CD14-positive monocyte (primary cell): ENCODE measurements around the gene TRIM25. TPM values are rescaled to one million over a fixed set of nuclear protein-coding genes. Genes with fewer than 3 reads are reported as not detected.

Source experiments
- DNase-seq, 3 donors: peaks; one replicate each; pipeline ENCODE4 v3.0.0-alpha.2; 2011 to 2022
- H2AFZ ChIP-seq: 2 replicates; pipeline ENCODE4 v1.6.0; 2012; ENCODE audit warnings: mild to moderate bottlenecking, low read depth, low read length, inconsistent platforms; ENCODE audit not compliant: insufficient read depth, poor library complexity, severe bottlenecking
- H3K27ac ChIP-seq, 2 donors: 1 replicate in 1 of 2; 2 replicates in 1 of 2; pipeline ENCODE4 v1.5.1; 2012 to 2013; ENCODE audit warnings: low read length in 2 of 2, control low read depth in 1 of 2, inconsistent platforms in 1 of 2, low read depth in 1 of 2, mild to moderate bottlenecking in 1 of 2
- H3K27me3 ChIP-seq, 2 donors: one replicate each; pipeline versions ENCODE4 v1.6.0 to v1.6.1; 2011 to 2013; ENCODE audit warnings: low read length in 2 of 2; ENCODE audit not compliant: control insufficient read depth in 2 of 2, insufficient read depth in 2 of 2
- H3K36me3 ChIP-seq, 2 donors: replicated peaks in 1 of 2; 1 replicate in 1 of 2; 2 replicates in 1 of 2; pipeline versions ENCODE4 v1.5.1 to v1.6.1; 2012 to 2013; ENCODE audit warnings: low read length in 2 of 2, control low read depth in 1 of 2, inconsistent platforms in 1 of 2, mild to moderate bottlenecking in 1 of 2; ENCODE audit not compliant: insufficient read depth in 2 of 2, control insufficient read depth in 1 of 2
- H3K4me1 ChIP-seq, 2 donors: 1 replicate in 1 of 2; 2 replicates in 1 of 2; pipeline versions ENCODE4 v1.5.1 to v1.6.1; 2012 to 2013; ENCODE audit warnings: low read length in 2 of 2, control low read depth in 1 of 2, inconsistent platforms in 1 of 2, mild to moderate bottlenecking in 1 of 2, moderate library complexity in 1 of 2; ENCODE audit not compliant: insufficient read depth in 2 of 2, control insufficient read depth in 1 of 2
- H3K4me2 ChIP-seq: replicated peaks from 2 replicates; pipeline ENCODE3; 2012; ENCODE audit warnings: low read length, moderate library complexity, mild to moderate bottlenecking; ENCODE audit not compliant: poor library complexity, severe bottlenecking; ENCODE audit errors: extremely low read depth
- H3K4me3 ChIP-seq, 3 experiments: fragments of 200-600 bp in 1 of 3; sonication (generic) in 1 of 3; replicated peaks in 1 of 3; 1 replicate in 2 of 3; 2 replicates in 1 of 3; pipeline ENCODE4 v1.5.1; 2011 to 2013; ENCODE audit warnings: low read length in 3 of 3, mild to moderate bottlenecking in 3 of 3, control low read depth in 2 of 3, low read depth in 2 of 3, inconsistent platforms in 1 of 3, moderate library complexity in 1 of 3
- H3K79me2 ChIP-seq: 2 replicates; pipeline ENCODE4 v1.6.0; 2012; ENCODE audit warnings: mild to moderate bottlenecking, control low read depth, inconsistent platforms, low read length, moderate library complexity; ENCODE audit not compliant: insufficient read depth
- H3K9ac ChIP-seq: 2 replicates; pipeline ENCODE4 v1.6.0; 2017; ENCODE audit warnings: low read length, mild to moderate bottlenecking; ENCODE audit not compliant: insufficient read depth, poor library complexity, severe bottlenecking
- H3K9me3 ChIP-seq, 2 donors: replicated peaks in 1 of 2; 1 replicate in 1 of 2; 2 replicates in 1 of 2; pipeline versions ENCODE4 v1.5.1 to v1.6.1; 2012 to 2013; ENCODE audit warnings: low read length in 2 of 2, control low read depth in 1 of 2; ENCODE audit not compliant: control insufficient read depth in 1 of 2, insufficient read depth in 1 of 2
- H4K20me1 ChIP-seq: 2 replicates; pipeline ENCODE4 v1.6.0; 2012; ENCODE audit warnings: mild to moderate bottlenecking, low read length, control low read depth, moderate library complexity; ENCODE audit not compliant: insufficient read depth
- H3K27ac Mint-ChIP-seq, 7 donors: one replicate each; pipeline ENCODE4 v1.8.0; 2020; ENCODE audit warnings: mild to moderate bottlenecking in 7 of 7, mixed read lengths in 7 of 7, moderate library complexity in 6 of 7, inconsistent platforms in 2 of 7
- H3K27me3 Mint-ChIP-seq, 3 donors: one replicate each; pipeline ENCODE4 v1.8.0; 2021 to 2022; ENCODE audit warnings: low read depth in 3 of 3, mild to moderate bottlenecking in 3 of 3, mixed read lengths in 3 of 3, moderate library complexity in 3 of 3, inconsistent platforms in 1 of 3
- H3K36me3 Mint-ChIP-seq, 2 donors: one replicate each; pipeline ENCODE4 v1.8.0; 2020; ENCODE audit warnings: mixed read lengths in 2 of 2, inconsistent platforms in 1 of 2, mild to moderate bottlenecking in 1 of 2
- H3K4me1 Mint-ChIP-seq: one replicate; pipeline ENCODE4 v1.8.0; 2020; ENCODE audit warnings: mild to moderate bottlenecking, mixed read lengths
- H3K4me3 Mint-ChIP-seq, 2 donors: one replicate each; pipeline ENCODE4 v1.8.0; 2020; ENCODE audit warnings: mild to moderate bottlenecking in 2 of 2, mixed read lengths in 2 of 2, moderate library complexity in 1 of 2
- H3K9me3 Mint-ChIP-seq, 7 donors: one replicate each; pipeline ENCODE4 v1.8.0; 2020 to 2022; ENCODE audit warnings: mixed read lengths in 7 of 7, mild to moderate bottlenecking in 6 of 7, moderate library complexity in 6 of 7, inconsistent platforms in 2 of 7
- CTCF ChIP-seq: fragments of 200-600 bp; IDR thresholded peaks from one replicate; pipeline ENCODE4 v1.8.0; 2022; ENCODE audit warnings: antibody characterized with exemption, mild to moderate bottlenecking
- WGBS: methylation state at CpG from one replicate; pipeline ENCODE4 v1.1.5; 2013; ENCODE audit warnings: missing lambda C conversion rate; ENCODE audit not compliant: insufficient coverage; 5-methylcytosine and 5-hydroxymethylcytosine counted together
- intact Hi-C, 2 donors: fragments of 100-400 bp; cut with micrococcal nuclease; formaldehyde crosslinking; loops; one replicate each; pipeline versions ENCODE4 v1.15.0 to v1.15.1; 2023
- polyA plus RNA-seq, 3 donors: library from polyadenylated mRNA; depleted of rRNA in 1 of 3; unstranded in 2 of 3; stranded (reverse) in 1 of 3; fragments of 300-500 nt in 2 of 3; fragments of >200 nt in 1 of 3; fragmentation: Illumina TruSeq in 2 of 3; gene quantifications; 1 replicate in 2 of 3; 2 replicates in 1 of 3; pipeline ENCODE4 v1.2.3, GENCODE V29; 2012 to 2021

The TRIM25 gene
- polyA plus RNA-seq, 3 donors: 5.4 to 98.3 (median 11.2) TPM

GRCh38 chr17:56926270-56926669 lies 12.4 kb upstream of the TRIM25 start:
- Histone ChIP-seq H3K4me3 (no peak overlapping the region), H3K27me3 (no peaks in the 10 kb centered on the region), H3K36me3 (no peaks in the 10 kb centered on the region), H3K9ac (no peak overlapping the region), H3K4me2 (no peak overlapping the region), H3K27ac (no peak overlapping the region), H4K20me1 (no peaks in the 10 kb centered on the region), H2AFZ (no peak overlapping the region), H3K4me1 (no peaks in the 10 kb centered on the region), H3K9me3 (peaks cover 8 to 24% of the 10 kb centered on the region in 2 donors), H3K79me2 (no peaks in the 10 kb centered on the region)
- Mint-ChIP-seq H3K27me3 (peaks cover 2 to 3% (median 2%) of the 10 kb centered on the region in 3 donors), H3K4me1 (peaks cover 5% of the 10 kb centered on the region), H3K9me3 (peaks cover 0 to 29% (median 18%) of the 10 kb centered on the region in 7 donors), H3K27ac (no peak overlapping the region), H3K36me3 (no peaks in the 10 kb centered on the region), H3K4me3 (no peak overlapping the region)
- no peak for DNase-seq
- intact Hi-C loops: no loop called here
- no peak for TF ChIP-seq CTCF

- H3K4me1 ChIP-seq: peaks cover 3 to 4% of the 10 kb centered on the region in 2 donors
- no peaks in the 10 kb centered on the region for H4K20me1 ChIP-seq
- no peak overlapping the region for H3K4me3 Mint-ChIP-seq
- no peak overlapping the region for H3K27ac Mint-ChIP-seq
- no peak overlapping the region for H2AFZ ChIP-seq
- intact Hi-C loops: no loop called here
- no peak overlapping the region for H3K27ac ChIP-seq
- H3K4me3 ChIP-seq: no peak overlapping the region
- no peaks in the 10 kb centered on the region for H3K36me3 Mint-ChIP-seq
- TF ChIP-seq CTCF: no peak
- H3K9me3 ChIP-seq: peaks cover 8 to 13% of the 10 kb centered on the region in 2 donors
- no peak for DNase-seq
- no peak overlapping the region for H3K4me2 ChIP-seq
- no peak overlapping the region for H3K9ac ChIP-seq
- H3K9me3 Mint-ChIP-seq: peaks cover 0 to 21% (median 13%) of the 10 kb centered on the region in 7 donors
- H3K4me1 Mint-ChIP-seq: peaks cover 5% of the 10 kb centered on the region
- no peaks in the 10 kb centered on the region for H3K79me2 ChIP-seq
- peaks cover 2 to 3% (median 2%) of the 10 kb centered on the region in 3 donors for H3K27me3 Mint-ChIP-seq
- no peaks in the 10 kb centered on the region for H3K27me3 ChIP-seq
- H3K36me3 ChIP-seq: no peaks in the 10 kb centered on the region
- no CpG with 5 or more reads among the region's 2 CpGs for WGBS
Observed at GRCh38 chr17:56925088-56925487, 11.2 kb upstream of the TRIM25 start.
